Right lobe of liver (tissue), 6 donors: Measurements from ENCODE around the gene KCNQ1. TPM values are rescaled to one million over a fixed set of nuclear protein-coding genes. Genes with fewer than 3 reads are reported as not detected.

Experiments
- ATAC-seq, 4 donors: fragments of 200-7000 bp; cut with Tn5 transposase; one replicate each; pipeline ENCODE4 v1.9.1; 2020; ENCODE audit warnings: mild to moderate bottlenecking in 4 of 4, moderate library complexity in 4 of 4
- DNase-seq, 3 donors: peaks; one replicate each; pipeline ENCODE4 v3.0.0-alpha.2; 2020
- H3K27ac ChIP-seq, 3 donors: fragments of 200-600 bp; one replicate each; pipeline ENCODE4 v1.8.0; 2022
- H3K27me3 ChIP-seq, 2 donors: fragments of 200-600 bp; one replicate each; pipeline ENCODE4 v1.8.0; 2022
- H3K36me3 ChIP-seq, 4 donors: fragments of 200-600 bp; sonication (generic) in 1 of 4; one replicate each; pipeline versions ENCODE4 v1.5.1 to v1.8.0; 2017 to 2022; ENCODE audit warnings: control low read depth in 1 of 4
- H3K4me1 ChIP-seq, 4 donors: fragments of 200-600 bp; sonication (generic) in 1 of 4; one replicate each; pipeline versions ENCODE4 v1.5.1 to v1.8.0; 2017 to 2022; ENCODE audit warnings: control low read depth in 1 of 4
- H3K4me3 ChIP-seq, 3 donors: fragments of 200-600 bp; one replicate each; pipeline ENCODE4 v1.8.0; 2022
- H3K9me3 ChIP-seq, 4 donors: fragments of 200-600 bp; sonication (generic) in 1 of 4; one replicate each; pipeline versions ENCODE4 v1.5.1 to v1.8.0; 2017 to 2022; ENCODE audit warnings: control low read depth in 1 of 4
- CTCF ChIP-seq, 4 donors: fragments of 200-600 bp in 3 of 4; fragments of 450-650 bp in 1 of 4; IDR thresholded peaks; one replicate each; pipeline versions ENCODE4 v1.5.1 to v1.8.0; 2016 to 2022; ENCODE audit warnings: antibody characterized with exemption in 4 of 4, mild to moderate bottlenecking in 2 of 4
- POLR2A ChIP-seq: fragments of 450-650 bp; IDR thresholded peaks from one replicate; pipeline ENCODE4 v1.6.1; 2017; ENCODE audit warnings: antibody characterized with exemption, mild to moderate bottlenecking
- WGBS: methylation state at CpG from one replicate; pipeline ENCODE4 v1.1.6; 2018; ENCODE audit warnings: low coverage, low lambda C conversion rate; ENCODE audit not compliant: insufficient coverage; ENCODE audit errors: missing lambda C conversion rate; 5-methylcytosine and 5-hydroxymethylcytosine counted together
- intact Hi-C, 2 donors: fragments of 100-400 bp; cut with DNase I; formaldehyde crosslinking; loops; one replicate each; pipeline versions ENCODE4 v1.11.2 to v1.14.1; 2022
- total RNA-seq, 6 experiments: library from RNA; depleted of rRNA in 2 of 6; stranded (reverse); fragments of >200 nt in 2 of 6; fragmentation: NEBNext Ultra II Directional in 3 of 6; extraction: Animal tissue kit (Norgen Biotek cat#: 25700) in 3 of 6; gene quantifications; one replicate each; pipeline versions ENCODE4 v1.1.0 to v1.2.4, GENCODE V29; 2016 to 2023
- donor health status: DM: no; HTN: yes; CAD: no.
- donor health status: DM: no; HTN: no; CAD: no.
- donor health status: DM: no; HTN: no; CAD: no.
- donor health status: DM: no; HTN: yes; CAD: no.
- donor health status: DM: no; HTN: yes; CAD: no.

KCNQ1 gene
- total RNA-seq, 6 experiments from 2014 or later, result 0.61 to 2.4 (median 1.8) TPM

GRCh38 chr11:2732261-2732939, 287.6 kb downstream of the KCNQ1 start:
- no peak for ATAC-seq
- Histone ChIP-seq H3K27me3 (no peaks in the 10 kb centered on the region), H3K9me3 (no peaks in the 10 kb centered on the region), H3K36me3 (no peaks in the 10 kb centered on the region), H3K27ac (no peak overlapping the region), H3K4me3 (no peak overlapping the region), H3K4me1 (no peaks in the 10 kb centered on the region)
- intact Hi-C loops, result no loop called here
- WGBS, result no CpG with 5 or more reads among the region's 32 CpGs
- TF ChIP-seq CTCF (IDR thresholded peaks at IDR 0.05), result no peak
- DNase-seq, result no peak

- WGBS, result 87% methylated on average over 6 of the region's 12 CpGs
- TF ChIP-seq CTCF (IDR thresholded peaks at IDR 0.05) (no peak), POLR2A (no peak)
- Histone ChIP-seq H3K9me3 (no peaks in the 10 kb centered on the region), H3K27me3 (no peaks in the 10 kb centered on the region), H3K4me1 (no peaks in the 10 kb centered on the region), H3K36me3 (no peaks in the 10 kb centered on the region), H3K27ac (no peak overlapping the region), H3K4me3 (no peak overlapping the region)
- DNase-seq (peak in 1 of 3 donors; percentile 39), ATAC-seq (no peak)
- intact Hi-C loops, result no loop called here
Observed at GRCh38 chr11:2732940-2733628, 288.3 kb downstream of the KCNQ1 start.

GRCh38 chr11:2734181-2735052, 289.6 kb downstream of the KCNQ1 start:
- 76% methylated on average over 9 of the region's 32 CpGs for WGBS

More at GRCh38 chr11:2734181-2735052, 289.6 kb downstream of the KCNQ1 start:
- DNase-seq (peak in 1 of 3 donors; percentile 49), ATAC-seq (no peak)
- TF ChIP-seq POLR2A (no peak), CTCF (IDR thresholded peaks at IDR 0.05) (no peak)
- H3K9me3 ChIP-seq, result no peaks in the 10 kb centered on the region
- intact Hi-C loops, result no loop called here
- no peak overlapping the region for H3K27ac ChIP-seq
- H3K4me1 ChIP-seq, result no peaks in the 10 kb centered on the region
- H3K4me3 ChIP-seq, result no peak overlapping the region
- H3K36me3 ChIP-seq, result no peaks in the 10 kb centered on the region
- H3K27me3 ChIP-seq, result no peaks in the 10 kb centered on the region
